ENCODE measurements around the gene C3orf20.

DNA sequence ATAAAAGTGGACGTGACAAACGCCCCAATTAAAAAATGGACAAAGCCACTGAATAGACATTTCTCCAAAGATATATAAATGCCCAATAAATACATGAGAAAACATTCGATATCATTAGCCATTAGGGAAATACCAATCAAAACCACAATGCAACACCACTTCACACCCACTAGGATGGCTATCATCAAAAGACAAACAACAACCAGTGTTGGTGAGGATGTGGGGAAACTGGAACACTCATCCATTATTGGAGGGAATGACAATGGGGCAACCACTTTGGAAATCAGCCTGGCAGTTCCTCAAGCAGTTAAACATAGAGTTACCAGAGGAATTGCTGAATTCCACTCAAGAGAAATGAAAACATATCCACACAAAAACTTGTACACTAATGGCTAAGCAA, 111.4 kb downstream of the C3orf20 start:
- TF ChIP-seq XRCC5 (IDR thresholded peaks at IDR 0.05; ENCODE audit: low read depth, low read length) (no peak), NR2C2 (CRISPR knock-in tag; IDR thresholded peaks at IDR 0.05) (no peak), NR2C2 (tag; IDR thresholded peaks at IDR 0.05) (no peak), CREBBP (IDR thresholded peaks at IDR 0.05; ENCODE audit: low read depth, low read length) (no peak), HDAC1 (IDR thresholded peaks at IDR 0.05) (no peak), EZH2 (IDR thresholded peaks at IDR 0.05; ENCODE audit: borderline replicate concordance, low read depth, low read length) (no peak), ATF1 (CRISPR knock-in tag; IDR thresholded peaks at IDR 0.05) (no peak), ATF1 (tag; IDR thresholded peaks at IDR 0.05) (no peak), ZNF76 (CRISPR knock-in tag; IDR thresholded peaks at IDR 0.05; ENCODE audit: borderline replicate concordance) (no peak), NR3C1 (CRISPR knock-in tag; IDR thresholded peaks at IDR 0.05) (no peak), POLR2AphosphoS5 (IDR thresholded peaks at IDR 0.05; ENCODE audit: control insufficient read depth, insufficient read depth, low read depth, low read length) (no peak), PCBP2 (IDR thresholded peaks at IDR 0.05; ENCODE audit: low read depth, low read length, poor library complexity, severe bottlenecking) (no peak), JUND (IDR thresholded peaks at IDR 0.05; ENCODE audit: borderline replicate concordance, low read depth, low read length) (no peak), JUND (tag; IDR thresholded peaks at IDR 0.05; ENCODE audit: borderline replicate concordance, low read depth, low read length) (no peak)
- TF ChIP-seq, protein P1, sequence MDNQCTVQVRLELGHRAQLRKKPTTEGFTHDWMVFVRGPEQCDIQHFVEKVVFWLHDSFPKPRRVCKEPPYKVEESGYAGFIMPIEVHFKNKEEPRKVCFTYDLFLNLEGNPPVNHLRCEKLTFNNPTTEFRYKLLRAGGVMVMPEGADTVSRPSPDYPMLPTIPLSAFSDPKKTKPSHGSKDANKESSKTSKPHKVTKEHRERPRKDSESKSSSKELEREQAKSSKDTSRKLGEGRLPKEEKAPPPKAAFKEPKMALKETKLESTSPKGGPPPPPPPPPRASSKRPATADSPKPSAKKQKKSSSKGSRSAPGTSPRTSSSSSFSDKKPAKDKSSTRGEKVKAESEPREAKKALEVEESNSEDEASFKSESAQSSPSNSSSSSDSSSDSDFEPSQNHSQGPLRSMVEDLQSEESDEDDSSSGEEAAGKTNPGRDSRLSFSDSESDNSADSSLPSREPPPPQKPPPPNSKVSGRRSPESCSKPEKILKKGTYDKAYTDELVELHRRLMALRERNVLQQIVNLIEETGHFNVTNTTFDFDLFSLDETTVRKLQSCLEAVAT (IDR thresholded peaks at IDR 0.05) = no peak
